Skin epidermis (tissue), 12 donors: ENCODE results near the gene ARFGAP3.
"Not testable (repeated sequence)": the region's sequence is repeated elsewhere in the genome, so short reads cannot be mapped to it uniquely, and the experiment has no call there.

Experiments used
- H3K27ac ChIP-seq, 21 experiments: fragments of 200-600 bp; sonication (generic) in 11 of 21; one replicate each; pipeline ENCODE4 v1.5.0; 2020; ENCODE audit warnings: mild to moderate bottlenecking in 3 of 21, inconsistent platforms in 2 of 21, moderate library complexity in 2 of 21
- H3K4me3 ChIP-seq, 7 experiments: fragments of 200-600 bp; sonication (generic) in 2 of 7; one replicate each; pipeline ENCODE4 v1.5.0; 2020; ENCODE audit warnings: inconsistent platforms in 2 of 7, mild to moderate bottlenecking in 2 of 7, moderate library complexity in 1 of 7

The ARFGAP3 gene

GRCh38 chr22:42785706-42786499 lies 71.2 kb downstream of the ARFGAP3 start:
- H3K27ac ChIP-seq, result no peak overlapping the region
- no peak overlapping the region for H3K4me3 ChIP-seq

- not testable (repeated sequence) for H3K4me3 ChIP-seq, H3K27ac ChIP-seq
Measured at GRCh38 chr22:42782306-42782705, 74.8 kb downstream of the ARFGAP3 start.

- Histone ChIP-seq H3K27ac (no peak overlapping the region), H3K4me3 (no peak overlapping the region)
Measured at GRCh38 chr22:42780070-42780540, 77.0 kb downstream of the ARFGAP3 start.

GRCh38 chr22:42777126-42777525 lies 79.9 kb downstream of the ARFGAP3 start:
- H3K27ac ChIP-seq, result no peak overlapping the region
- no peak overlapping the region for H3K4me3 ChIP-seq

GRCh38 chr22:42773167-42773566 lies 83.9 kb downstream of the ARFGAP3 start:
- Histone ChIP-seq H3K27ac (peak overlapping the region in 1 of 21 experiments; percentile 14), H3K4me3 (no peak overlapping the region)

GRCh38 chr22:42772647-42773046 lies 84.4 kb downstream of the ARFGAP3 start:
- Histone ChIP-seq H3K27ac (peak overlapping the region in 1 of 21 experiments; percentile 14), H3K4me3 (no peak overlapping the region)

GRCh38 chr22:42770941-42771647 lies 86.0 kb downstream of the ARFGAP3 start:
- Histone ChIP-seq H3K27ac (no peak overlapping the region), H3K4me3 (no peak overlapping the region)

GRCh38 chr22:42770448-42770726 lies 86.7 kb downstream of the ARFGAP3 start:
- Histone ChIP-seq H3K27ac (no peak overlapping the region), H3K4me3 (no peak overlapping the region)

GRCh38 chr22:42769574-42770447 lies 87.3 kb downstream of the ARFGAP3 start:
- no peak overlapping the region for H3K4me3 ChIP-seq
- peak overlapping the region in 3 of 21 experiments; percentile 7 to 14 (median 11) for H3K27ac ChIP-seq

- Histone ChIP-seq H3K4me3 (no peak overlapping the region), H3K27ac (peak overlapping the region in 1 of 21 experiments; percentile 14)
Measured at GRCh38 chr22:42769238-42769573, 87.9 kb downstream of the ARFGAP3 start.

GRCh38 chr22:42768385-42769035 lies 88.6 kb downstream of the ARFGAP3 start:
- H3K27ac ChIP-seq, result no peak overlapping the region

GRCh38 chr22:42766860-42767259 lies 90.2 kb downstream of the ARFGAP3 start:
- H3K27ac ChIP-seq, result no peak overlapping the region

More at GRCh38 chr22:42768385-42769035, 88.6 kb downstream of the ARFGAP3 start:
- no peak overlapping the region for H3K4me3 ChIP-seq

GRCh38 chr22:42764895-42765363 lies 92.1 kb downstream of the ARFGAP3 start:
- H3K4me3 ChIP-seq, result no peak overlapping the region

More at GRCh38 chr22:42766860-42767259, 90.2 kb downstream of the ARFGAP3 start:
- no peak overlapping the region for H3K4me3 ChIP-seq

GRCh38 chr22:42763965-42764480 lies 93.0 kb downstream of the ARFGAP3 start:
- no peak overlapping the region for H3K27ac ChIP-seq
- no peak overlapping the region for H3K4me3 ChIP-seq

More at GRCh38 chr22:42764895-42765363, 92.1 kb downstream of the ARFGAP3 start:
- no peak overlapping the region for H3K27ac ChIP-seq

GRCh38 chr22:42760806-42761565 lies 96.1 kb downstream of the ARFGAP3 start:
- Histone ChIP-seq H3K4me3 (no peak overlapping the region), H3K27ac (no peak overlapping the region)

GRCh38 chr22:42758931-42759629 lies 98.0 kb downstream of the ARFGAP3 start:
- Histone ChIP-seq H3K27ac (peak overlapping the region in 6 of 21 experiments; percentile 15 to 45 (median 20)), H3K4me3 (no peak overlapping the region)

- H3K27ac ChIP-seq, result peak overlapping the region in 3 of 21 experiments; percentile 6 to 12 (median 8)
- H3K4me3 ChIP-seq, result not testable (repeated sequence)
Measured at GRCh38 chr22:42755553-42755952, 101.5 kb downstream of the ARFGAP3 start.

GRCh38 chr22:42755121-42755520 lies 102.0 kb downstream of the ARFGAP3 start:
- H3K27ac ChIP-seq, result peak overlapping the region in 3 of 21 experiments; percentile 6 to 12 (median 8)
- H3K4me3 ChIP-seq, result not testable (repeated sequence)
